Measurements from ENCODE around the gene GALC. TPM values are rescaled to one million over a fixed set of nuclear protein-coding genes. Genes with fewer than 3 reads are reported as not detected.
A peak's percentile ranks its signal among the peaks of the same experiment; 100 is the strongest.

GALC gene
- total RNA-seq, 4 donors from 2014 or later = 30.9 to 68.5 (median 43.3) TPM

- H3K27me3 ChIP-seq = no peaks in the 10 kb centered on the region
- no peak overlapping the region for H3K4me3 ChIP-seq (replicated peaks in 1 of 3)
- H3K9me3 ChIP-seq = no peaks in the 10 kb centered on the region
- intact Hi-C loops (cut with DNase I) = no loop called here
- no peaks in the 10 kb centered on the region for H3K4me1 ChIP-seq
- TF ChIP-seq CTCF (IDR thresholded peaks at IDR 0.05) = no peak
- TF ChIP-seq POLR2A (IDR thresholded peaks at IDR 0.05) = no peak
- H3K36me3 ChIP-seq = peaks cover 0 to 6% of the 10 kb centered on the region in 2 donors
- no peak for DNase-seq
- H3K27ac ChIP-seq = no peak overlapping the region
These were observed 25.5 kb downstream of the GALC start for GRCh38 chr14:87967496-87967895.

DNA sequence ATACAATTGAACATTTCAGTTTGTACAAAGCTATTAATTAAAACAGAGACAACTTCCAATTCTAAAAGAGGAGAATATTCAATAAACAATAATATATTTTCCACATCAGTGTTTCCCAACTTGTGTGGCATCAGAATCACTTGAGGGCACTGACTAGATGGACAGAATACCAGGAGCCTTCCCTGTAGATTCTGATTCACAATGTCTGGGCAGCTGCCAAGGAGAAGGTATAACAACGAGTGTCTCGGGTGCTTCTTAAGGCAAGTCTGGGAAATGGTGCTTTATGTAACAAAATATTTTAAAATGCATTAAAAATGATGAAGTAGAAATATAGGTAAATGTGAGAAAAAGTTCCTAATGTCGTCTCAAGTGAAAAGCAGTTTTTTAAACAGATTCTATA, 26.2 kb downstream of the GALC start:
- DNase-seq = no peak
- Histone ChIP-seq H3K4me3 (replicated peaks in 1 of 3) (no peak overlapping the region), H3K27ac (no peak overlapping the region), H3K27me3 (no peaks in the 10 kb centered on the region), H3K36me3 (peaks cover 0 to 11% of the 10 kb centered on the region in 2 donors), H3K4me1 (no peaks in the 10 kb centered on the region), H3K9me3 (no peaks in the 10 kb centered on the region)
- WGBS, 2 donors = 86 to 91% methylated on average over 3 of the region's 3 CpGs
- intact Hi-C loops (cut with DNase I) = no loop called here
- TF ChIP-seq CTCF (IDR thresholded peaks at IDR 0.05) = no peak
- no peak for TF ChIP-seq POLR2A (IDR thresholded peaks at IDR 0.05)

GRCh38 chr14:87961246-87961645, 31.7 kb downstream of the GALC start:
- Histone ChIP-seq H3K4me1 (no peaks in the 10 kb centered on the region), H3K36me3 (peaks cover 0 to 8% of the 10 kb centered on the region in 2 donors), H3K27ac (no peak overlapping the region), H3K27me3 (no peaks in the 10 kb centered on the region), H3K4me3 (replicated peaks in 1 of 3) (no peak overlapping the region), H3K9me3 (no peaks in the 10 kb centered on the region)
- DNase-seq = no peak
- no peak for TF ChIP-seq CTCF (IDR thresholded peaks at IDR 0.05)
- no peak for TF ChIP-seq POLR2A (IDR thresholded peaks at IDR 0.05)
- intact Hi-C loops (cut with DNase I) = no loop called here
- WGBS, 2 donors = 87 to 91% methylated on average over 2 of the region's 2 CpGs

- WGBS, 2 donors = 94 to 97% methylated on average over 5 of the region's 5 CpGs
- Histone ChIP-seq H3K4me1 (no peaks in the 10 kb centered on the region), H3K36me3 (peaks cover 0 to 8% of the 10 kb centered on the region in 2 donors), H3K9me3 (no peaks in the 10 kb centered on the region), H3K27me3 (no peaks in the 10 kb centered on the region), H3K4me3 (replicated peaks in 1 of 3) (no peak overlapping the region), H3K27ac (no peak overlapping the region)
- DNase-seq = peak in 1 of 2 donors; percentile 2
- intact Hi-C loops (cut with DNase I) = no loop called here
- TF ChIP-seq CTCF (IDR thresholded peaks at IDR 0.05) (no peak), POLR2A (IDR thresholded peaks at IDR 0.05) (no peak)
These were observed 32.8 kb downstream of the GALC start for GRCh38 chr14:87960013-87960787.

DNA sequence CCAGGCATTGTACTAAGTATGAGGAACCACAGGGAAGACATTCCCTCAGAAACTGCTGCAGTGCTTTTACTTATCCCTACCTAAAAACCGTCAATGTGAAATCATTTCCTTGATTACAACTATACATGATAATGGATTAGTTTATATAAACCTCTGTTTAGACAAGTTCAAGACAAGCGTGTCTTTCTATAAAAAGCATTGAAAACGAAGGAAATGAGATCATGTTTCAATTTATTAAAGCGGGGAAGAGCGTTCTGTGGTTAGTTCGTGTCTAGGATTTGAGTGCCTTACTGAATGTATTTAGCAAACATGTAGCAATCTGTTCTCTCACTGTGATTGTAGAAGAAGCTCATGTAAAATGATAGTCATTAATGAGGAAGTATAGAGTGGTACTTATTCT, 37.5 kb downstream of the GALC start:
- no peak overlapping the region for H3K4me3 ChIP-seq (replicated peaks in 1 of 3)
- no peaks in the 10 kb centered on the region for H3K4me1 ChIP-seq
- no peak for TF ChIP-seq POLR2A (IDR thresholded peaks at IDR 0.05)
- TF ChIP-seq CTCF (IDR thresholded peaks at IDR 0.05) = no peak
- no peaks in the 10 kb centered on the region for H3K27me3 ChIP-seq
- 79 to 84% methylated on average over 6 of the region's 6 CpGs for WGBS, 2 donors
- no peak for DNase-seq
- no peaks in the 10 kb centered on the region for H3K9me3 ChIP-seq
- no peak overlapping the region for H3K27ac ChIP-seq
- H3K36me3 ChIP-seq = peaks cover 0 to 3% of the 10 kb centered on the region in 2 donors
- intact Hi-C loops (cut with DNase I) = no loop called here

Measured in thyroid gland (tissue), 4 donors.